NCI-H345 (cell line): ENCODE results near the gene PITPNM3.
A peak's percentile ranks its signal among the peaks of the same experiment; 100 is the strongest.
"Not testable (repeated sequence)": the region's sequence is repeated elsewhere in the genome, so short reads cannot be mapped to it uniquely, and the experiment has no call there.

ENCODE experiments used
- DNase-seq: peaks from one replicate; lab custom pipeline; 2025; lab: John Stamatoyannopoulos, UW

PITPNM3 gene

DNA sequence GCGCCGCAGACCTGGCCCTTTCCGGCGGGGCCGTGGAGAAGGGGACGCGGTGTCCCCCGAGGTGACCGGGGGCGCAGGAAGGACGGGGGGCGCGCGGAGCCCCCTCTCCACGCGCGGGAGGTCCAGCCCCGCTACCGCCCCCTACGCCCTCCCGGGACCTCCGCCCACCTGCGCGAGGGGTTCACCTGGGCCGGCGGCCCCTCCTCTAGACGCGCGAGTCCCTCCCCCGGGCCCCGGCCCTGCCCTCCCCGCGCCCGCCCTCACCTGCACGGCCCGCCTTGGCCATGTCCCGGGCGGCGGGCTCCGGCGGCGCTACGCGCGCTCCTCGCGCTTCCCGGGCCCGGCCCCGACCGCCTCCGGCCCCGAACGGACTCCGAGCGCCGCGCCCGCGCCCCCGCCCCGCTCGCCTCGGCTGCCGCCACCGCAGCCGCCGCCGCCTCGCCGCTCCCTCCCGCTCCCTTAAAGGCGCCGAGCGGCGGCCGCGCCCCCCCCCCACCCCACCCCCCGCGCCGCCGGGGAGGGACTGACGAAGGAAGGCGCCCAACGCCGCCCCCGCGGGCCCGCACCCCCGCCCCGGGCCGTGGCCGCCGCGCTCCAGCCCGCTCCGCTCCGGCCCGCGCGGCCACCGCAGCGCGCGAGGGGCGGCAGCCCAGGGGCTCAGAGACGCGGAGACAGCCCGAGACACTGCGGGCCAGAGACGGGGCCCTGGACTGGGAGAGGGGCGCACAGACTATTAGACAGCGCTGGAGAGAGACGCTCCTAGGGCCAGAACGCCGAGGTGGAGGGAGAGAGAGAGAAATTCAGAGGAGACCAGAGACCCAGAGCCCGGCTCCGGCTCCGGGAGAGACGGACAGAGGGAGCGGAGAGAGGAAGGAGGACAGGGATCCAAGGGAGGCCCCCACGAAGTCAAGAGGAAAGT, at the start of gene PITPNM3:
Gene PITPNM3, minus strand, starts transcription at position 435 of the 919 bp plus-strand sequence. Its CDS starts 149 bp downstream, at position 286.
- DNase-seq: peak; percentile 3

DNA sequence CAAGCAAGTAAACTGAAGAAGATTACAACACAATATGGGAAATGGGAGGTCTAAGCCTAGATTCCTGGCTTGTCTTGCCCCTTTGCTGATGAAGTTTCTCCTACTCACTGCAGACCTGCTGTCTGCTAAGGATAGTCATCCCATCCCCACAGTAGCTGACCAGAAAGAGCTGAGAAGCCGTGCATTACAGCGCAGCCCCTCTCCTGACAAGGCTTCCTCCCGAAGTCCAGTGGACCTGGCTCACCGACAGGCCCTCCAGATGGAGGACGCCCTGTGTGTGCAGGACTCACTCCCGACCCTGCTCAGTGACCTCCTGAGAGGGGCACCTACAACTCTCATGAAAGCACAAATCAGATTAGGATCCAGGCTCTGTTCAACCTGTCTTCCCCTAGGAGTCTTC, 48.8 kb upstream of the PITPNM3 start:
- no peak for DNase-seq

DNA sequence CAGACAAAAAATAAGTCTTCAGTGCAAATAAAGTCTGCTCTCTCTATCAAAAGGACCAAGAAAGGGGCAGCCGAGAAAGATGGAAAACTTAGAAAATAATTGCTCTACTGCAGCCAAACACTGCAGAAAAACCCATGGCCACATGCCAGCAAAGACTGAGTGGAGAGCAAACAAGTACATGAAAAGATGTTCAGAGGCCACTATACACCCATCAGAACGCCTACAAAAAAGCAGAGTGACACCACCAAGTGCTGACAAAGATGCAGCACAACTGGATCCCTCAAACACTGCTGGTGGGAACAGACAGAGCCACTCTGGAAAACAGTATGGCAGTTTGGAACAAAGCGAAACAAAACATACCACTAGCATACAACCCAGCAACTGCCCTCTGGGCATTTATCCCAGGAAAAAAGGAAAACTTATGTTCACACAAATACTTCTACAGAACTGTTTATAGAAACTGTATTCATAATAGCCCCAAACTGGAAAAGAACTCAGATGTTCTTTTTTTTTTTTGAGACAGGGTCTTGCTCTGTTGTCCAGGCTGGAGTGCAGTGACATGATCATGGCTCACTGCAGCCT, 47.5 kb upstream of the PITPNM3 start:
- no peak for DNase-seq

DNA sequence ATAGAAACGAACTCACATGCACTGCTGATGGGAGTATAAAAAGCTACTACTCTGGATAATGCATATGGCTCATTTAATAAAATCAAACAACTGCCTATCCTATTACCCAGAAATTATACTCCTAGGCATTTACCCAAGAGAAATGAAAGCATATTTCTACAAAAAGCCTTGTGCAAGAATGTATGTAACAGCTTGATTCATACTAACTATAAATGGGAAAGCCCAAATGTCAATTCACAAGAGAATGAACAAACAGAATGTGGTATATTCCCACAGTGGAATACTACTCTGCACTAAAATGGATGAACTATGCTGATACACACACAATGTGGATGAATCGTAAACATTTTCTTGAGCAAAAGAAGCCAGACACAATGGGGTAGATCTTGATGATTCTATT, 45.8 kb upstream of the PITPNM3 start:
- no peak for DNase-seq

DNA sequence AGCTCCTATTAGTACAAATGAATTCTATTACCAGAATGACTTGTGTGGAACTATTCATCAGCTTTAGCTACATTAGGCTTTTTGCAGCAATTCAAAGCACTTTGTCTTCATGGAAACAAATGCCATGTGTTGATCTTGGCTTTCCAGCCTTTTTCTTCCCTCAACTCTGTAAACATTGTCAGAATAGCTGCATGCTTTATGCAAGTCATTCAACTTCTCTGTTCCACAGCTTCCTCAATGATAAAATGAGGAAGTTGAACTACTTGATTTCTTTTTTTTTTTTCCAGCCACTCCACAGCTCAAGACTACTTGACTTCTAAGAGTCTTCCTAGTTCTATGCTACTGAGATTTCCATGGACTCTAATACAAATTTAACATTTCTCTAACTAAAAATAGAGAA, 43.0 kb upstream of the PITPNM3 start:
- no peak for DNase-seq

DNA sequence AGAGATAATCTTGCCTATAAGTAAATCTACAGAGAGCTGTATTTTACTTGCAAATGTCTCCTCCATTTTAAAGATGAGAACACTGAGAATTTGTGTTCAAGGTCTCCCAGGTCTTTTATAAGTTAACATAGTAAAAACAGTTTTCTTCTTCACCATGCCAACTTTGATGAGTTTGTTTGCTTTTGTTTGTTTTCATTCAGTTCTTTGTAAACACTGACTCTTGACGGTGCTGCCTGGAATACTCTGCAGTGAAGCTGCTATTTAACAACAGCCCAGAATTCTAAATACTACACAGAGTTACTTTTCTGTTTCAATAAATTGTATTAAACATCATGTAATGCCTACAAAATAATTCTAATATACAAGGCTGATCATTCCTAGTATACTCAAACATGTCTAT, 41.4 kb upstream of the PITPNM3 start:
- no peak for DNase-seq

DNA sequence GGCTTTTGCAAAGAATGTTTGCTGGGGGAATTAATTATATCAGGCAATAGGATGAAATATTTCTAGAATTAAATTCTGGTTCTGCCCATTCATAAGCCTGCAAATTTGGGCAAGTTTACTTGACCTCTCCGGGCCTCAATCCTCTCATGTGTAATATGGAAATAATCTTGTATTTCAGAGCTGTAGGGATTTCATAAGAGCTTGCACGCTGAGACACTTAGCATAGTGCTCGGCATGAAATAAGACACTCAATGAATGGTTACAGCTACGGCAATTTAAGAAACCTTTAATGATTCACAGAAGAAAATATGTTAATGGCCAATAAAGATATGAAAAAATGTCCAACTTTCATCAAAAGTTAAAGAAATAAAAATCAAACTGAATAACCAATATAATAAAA, 40.6 kb upstream of the PITPNM3 start:
- no peak for DNase-seq

DNA sequence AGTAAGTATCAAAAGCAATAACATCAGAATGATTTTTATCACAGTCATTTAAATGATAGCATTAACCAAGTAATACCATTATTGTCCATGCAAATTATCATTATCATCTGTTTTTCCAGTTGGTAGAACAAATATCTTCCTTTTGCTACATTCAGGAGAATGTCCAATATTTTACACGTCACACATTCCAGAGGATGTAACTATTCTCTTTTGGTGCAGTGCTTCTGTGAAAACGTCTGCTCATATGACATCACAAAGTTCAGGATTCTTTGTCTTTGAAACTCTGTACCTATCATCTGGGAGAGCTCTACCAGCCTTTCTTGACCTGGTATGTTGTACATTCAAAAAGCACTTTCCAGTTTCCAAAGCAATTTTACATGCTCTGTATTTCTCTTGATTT, 40.2 kb upstream of the PITPNM3 start:
- DNase-seq: no peak

DNA sequence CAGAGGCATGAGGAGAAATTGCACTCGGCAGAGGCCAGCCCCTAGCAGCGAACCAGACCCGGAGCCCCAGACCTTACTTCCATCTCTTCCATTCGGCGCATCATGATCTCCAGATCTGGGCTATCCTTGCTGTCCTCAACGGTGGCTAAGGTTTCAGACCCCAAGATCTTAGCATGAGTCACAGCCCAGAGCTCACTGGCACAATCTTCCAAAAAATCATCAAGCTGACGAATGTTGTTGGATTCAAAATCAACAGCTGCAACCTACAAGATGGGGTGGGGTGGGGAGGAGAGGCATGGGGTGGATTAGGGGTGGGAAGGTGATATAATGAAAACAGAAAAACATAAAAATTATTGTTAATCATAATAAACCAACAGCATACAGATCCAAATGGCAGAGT, 39.7 kb upstream of the PITPNM3 start:
- DNase-seq: no peak

DNA sequence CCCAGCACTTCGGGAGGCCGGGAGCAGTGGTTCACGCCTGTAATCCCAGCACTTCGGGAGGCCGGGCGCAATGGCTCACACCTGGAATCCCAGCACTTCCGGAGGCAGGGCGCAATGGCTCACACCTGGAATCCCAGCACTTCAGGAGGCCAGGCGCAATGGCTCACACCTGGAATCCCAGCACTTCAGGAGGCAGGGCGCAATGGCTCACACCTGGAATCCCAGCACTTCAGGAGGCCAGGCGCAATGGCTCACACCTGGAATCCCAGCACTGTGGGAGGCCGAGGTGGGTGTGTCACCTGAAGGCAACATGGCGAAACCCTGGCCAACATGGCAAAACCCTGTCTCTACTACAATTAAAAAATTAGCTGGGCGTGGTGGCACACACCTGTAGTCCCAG, 37.0 kb upstream of the PITPNM3 start:
- DNase-seq: not testable (repeated sequence)

DNA sequence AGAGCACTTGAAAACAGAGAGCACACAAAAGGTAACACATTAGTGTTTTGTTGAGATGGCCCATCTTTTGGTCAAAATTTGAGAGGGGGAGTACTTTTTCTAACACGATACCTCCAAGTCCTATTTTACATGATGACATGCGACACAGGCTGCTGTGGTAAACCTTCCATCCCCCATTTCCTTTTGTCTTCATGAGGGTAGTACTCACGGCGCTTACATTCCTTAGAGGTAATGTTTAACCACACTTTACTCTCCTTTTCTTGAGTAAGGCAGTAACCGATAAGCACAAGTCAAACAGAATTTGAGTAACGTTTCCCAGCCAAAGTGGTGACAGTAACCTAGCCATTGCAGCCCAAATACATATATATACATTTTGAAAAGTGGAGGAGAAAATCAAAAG, 35.8 kb upstream of the PITPNM3 start:
- DNase-seq: no peak

DNA sequence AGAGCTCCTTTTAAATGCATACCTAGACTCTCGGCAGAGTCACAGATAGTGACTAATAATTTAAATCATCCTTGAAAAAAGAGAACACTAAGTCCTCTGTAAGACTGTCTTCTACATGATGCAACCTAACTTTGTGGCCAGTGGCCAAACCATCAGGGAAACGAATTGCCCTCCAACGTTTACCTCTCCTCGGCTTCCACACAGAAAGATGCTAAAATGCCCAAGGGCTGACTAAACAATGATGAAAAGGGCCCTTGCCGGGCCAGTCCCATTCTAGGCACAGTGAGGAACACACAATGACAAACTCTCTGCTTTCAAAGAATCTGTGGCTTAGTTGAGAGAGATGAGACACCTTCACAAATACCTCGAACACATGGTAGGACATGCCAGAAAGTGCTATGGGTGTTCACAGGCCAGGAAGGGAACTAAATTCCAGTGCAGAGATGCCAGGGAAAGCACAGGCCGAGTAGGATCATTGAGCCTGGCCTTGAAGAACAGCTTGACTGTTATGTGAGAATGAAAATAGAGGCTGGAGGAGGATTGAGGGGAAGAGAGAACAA, 35.3 kb upstream of the PITPNM3 start:
- no peak for DNase-seq

DNA sequence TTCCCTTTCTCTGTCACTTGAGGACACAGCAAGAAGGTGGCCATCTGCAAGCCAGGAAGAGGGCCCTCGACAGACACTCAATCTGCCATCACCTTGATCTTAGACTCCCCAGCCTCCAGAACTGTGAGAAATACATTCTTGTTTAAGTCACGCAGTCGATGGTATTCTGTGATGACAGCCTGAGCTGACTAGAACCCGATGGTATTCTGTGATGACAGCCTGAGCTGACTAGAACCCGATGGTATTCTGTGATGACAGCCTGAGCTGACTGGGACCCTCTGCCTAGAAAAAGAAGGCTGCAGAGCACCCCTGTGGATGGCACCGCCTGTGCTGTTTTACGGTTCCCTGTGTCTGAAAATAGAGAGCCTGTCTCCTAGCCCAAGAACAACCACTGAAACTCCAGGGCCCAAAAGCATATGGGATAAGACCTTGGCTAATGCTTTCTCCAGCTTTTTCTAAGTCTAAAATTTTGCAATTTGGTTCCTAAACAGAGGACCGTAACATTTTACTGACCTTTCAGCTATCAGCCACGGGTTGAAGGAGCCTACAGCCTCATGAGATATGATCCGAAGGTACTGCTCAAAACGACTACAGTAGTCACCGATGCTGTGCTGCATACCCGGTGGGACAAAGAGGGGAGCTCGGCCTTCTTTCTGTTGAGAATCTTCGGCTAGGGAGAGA, 33.1 kb upstream of the PITPNM3 start:
- no peak for DNase-seq

DNA sequence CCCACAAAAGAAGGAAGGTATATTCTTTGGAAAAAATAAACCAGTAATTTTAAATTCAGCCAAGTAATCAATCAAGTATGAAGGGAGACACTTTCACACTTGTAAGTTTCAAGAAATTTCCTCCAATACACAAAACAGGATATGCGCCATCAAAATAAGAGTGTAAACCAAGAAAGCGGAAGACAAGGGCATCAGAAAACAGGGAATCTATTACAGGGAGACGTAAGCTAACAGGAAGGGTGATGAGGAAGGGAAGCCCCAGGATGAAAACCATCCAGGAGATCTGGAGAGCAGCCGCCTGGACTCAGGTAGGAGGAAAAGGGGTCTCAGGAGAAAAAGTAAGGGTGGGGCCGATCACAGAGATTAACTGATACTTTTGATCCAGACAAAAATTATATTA, 31.8 kb upstream of the PITPNM3 start:
- no peak for DNase-seq

DNA sequence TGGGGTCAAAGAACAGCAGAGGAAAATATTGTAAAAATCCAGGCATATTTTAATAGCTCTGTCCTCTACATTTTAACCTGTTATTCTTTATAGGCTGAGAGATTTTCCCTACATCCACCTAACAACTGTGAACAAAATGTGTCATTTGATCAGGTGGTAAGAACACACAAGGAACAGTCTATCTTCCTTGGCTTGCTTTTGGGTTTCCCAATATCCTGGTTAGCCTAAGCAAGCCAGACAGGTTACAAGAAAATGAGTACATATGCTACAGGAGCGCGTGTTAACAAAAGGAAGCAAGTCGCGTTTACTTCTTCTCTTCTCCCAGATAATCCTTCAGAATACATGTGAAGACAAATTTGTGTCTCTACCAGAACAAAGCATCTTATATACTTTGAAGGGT, 31.0 kb upstream of the PITPNM3 start:
- DNase-seq: no peak

DNA sequence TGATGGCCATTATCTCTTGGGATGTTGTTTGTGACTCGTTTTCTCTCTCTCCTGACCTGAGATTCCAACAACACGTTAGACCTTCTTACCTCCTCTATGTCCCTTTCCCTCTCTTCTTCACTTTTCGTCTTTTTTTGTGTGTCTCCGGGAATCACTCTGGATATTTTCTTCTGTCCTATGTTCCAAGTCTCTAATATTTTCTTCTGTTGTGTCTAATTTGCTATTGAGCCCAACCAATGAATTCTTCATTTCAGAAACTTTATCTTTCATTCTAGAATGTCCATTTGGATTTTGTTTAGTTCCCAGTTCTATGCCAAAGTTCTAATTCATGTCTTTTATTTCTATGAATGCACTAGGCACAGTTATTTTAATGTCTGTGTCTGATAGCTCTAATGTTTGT, 27.1 kb upstream of the PITPNM3 start:
- DNase-seq: no peak

DNA sequence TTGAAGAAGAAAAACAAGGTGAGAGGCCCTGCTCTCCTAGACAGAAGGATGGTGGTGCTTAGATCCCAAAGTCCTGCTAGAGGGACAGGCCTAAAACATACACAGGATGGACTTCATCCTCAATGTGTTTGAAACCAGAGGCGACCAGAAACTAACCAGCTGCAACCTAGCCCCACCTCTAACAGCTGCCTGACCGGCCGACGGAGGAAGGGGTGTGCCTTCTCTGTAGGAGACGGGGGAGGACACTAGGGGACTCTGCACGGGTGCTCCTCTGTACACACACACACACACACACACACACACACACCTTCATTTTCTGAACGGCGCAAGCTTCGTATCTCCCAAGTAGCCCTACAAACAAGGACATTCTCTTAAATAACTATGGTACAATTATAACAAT, 24.3 kb upstream of the PITPNM3 start:
- DNase-seq: no peak

DNA sequence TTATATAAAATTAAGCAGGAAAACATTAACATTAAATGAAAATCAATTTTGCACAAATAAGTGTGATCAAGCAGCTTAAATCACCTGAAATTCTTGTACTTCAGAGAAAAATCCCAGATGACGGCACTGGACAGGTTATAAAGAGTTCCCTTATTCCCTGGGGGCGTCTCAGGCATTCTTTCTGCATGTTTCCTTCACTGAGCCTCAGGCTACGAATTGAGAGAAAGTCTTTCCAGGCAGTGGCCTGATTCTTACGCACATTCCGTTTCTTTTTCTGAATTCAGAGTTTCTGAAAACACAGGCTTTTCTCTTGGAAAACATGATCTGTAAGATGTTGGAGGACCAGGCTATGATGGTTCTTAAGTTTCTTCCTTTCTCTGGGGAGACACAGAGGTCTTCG, 22.1 kb upstream of the PITPNM3 start:
- no peak for DNase-seq

DNA sequence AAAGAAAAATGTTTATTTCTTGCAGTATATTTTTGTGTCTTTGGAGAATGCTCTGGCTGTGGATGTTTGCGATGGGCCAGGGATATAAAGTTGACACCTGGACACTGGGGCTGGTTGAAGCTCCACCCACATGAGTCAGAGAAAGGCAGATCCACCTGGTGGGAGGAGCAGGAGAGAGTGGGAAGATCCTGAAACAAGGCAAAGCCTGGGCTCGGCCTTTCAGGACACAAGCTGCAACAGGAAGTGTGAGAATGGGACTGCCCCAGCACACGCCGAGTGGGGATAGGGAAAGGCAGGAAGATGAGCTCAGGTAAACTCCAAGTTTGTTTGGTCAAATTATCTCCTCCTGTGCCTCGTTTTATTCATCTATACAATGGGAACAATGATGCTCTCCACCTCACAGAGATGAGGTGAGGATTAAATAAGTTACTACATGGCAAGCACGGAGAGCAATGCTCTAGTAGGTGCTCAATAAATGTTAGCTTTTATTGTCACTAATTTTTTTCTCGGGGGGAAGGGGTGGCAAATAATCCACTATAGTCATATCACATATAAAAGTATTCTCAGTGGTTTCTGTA, 21.4 kb upstream of the PITPNM3 start:
- no peak for DNase-seq

DNA sequence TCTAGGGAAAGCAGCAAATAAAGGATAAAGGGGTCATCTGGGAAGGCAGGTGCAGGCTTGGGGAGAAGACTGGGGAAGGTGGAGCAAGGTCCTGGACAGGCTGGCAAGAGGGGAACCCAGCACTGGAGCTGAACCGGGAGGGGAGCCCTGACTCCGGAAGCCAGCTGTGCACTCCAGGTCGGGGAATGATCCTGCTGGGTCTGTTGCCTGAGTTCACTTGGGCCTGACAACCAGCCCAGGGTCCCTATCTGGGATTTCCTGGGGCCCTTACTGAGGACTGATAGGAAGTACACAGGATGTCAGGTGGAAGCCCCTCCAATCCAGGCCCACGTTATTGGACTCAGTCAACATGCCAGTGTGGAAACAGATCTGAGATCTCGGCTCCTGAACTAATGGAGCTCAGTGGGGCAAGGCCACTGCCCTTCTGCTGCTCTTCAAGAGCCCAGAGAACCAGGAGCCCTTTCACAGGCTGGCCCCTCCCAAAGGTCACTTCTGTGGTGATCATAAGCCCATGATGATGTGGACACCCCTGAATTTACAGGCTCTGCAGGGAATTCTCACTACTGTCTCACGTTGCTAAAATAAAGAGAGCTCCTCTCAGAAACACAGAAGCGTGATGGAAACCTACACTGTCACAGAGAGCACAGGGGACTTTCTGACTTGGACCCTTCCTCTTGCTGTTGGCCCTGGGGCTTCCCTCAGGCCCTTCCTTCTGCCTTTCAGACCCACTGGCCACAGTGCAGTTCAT, 19.9 kb upstream of the PITPNM3 start:
- DNase-seq: no peak

DNA sequence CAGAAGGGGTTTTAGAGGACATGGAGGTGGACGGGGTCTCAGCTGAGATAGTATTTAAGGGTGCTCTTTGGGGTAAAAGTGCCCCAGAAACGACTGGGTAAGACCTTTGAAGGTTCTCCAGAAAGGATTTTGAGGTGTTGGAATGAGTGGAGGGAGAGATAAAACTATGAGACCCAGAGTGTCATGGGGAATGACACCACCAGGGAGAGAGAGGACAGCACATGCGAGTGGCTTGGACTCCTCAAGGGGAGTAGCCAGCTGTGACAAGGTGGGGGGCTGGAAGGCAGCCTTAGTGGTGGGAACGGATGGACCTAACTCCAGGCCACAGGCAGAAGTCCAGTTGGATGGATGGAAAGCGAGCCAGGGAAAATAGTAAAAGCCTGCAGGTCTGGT, 19.2 kb upstream of the PITPNM3 start:
- no peak for DNase-seq
